Measurements from ENCODE around the gene TP53AIP1. TPM values are rescaled to one million over a fixed set of nuclear protein-coding genes. Genes with fewer than 3 reads are reported as not detected.
A peak's percentile ranks its signal among the peaks of the same experiment; 100 is the strongest.

TP53AIP1 gene
- polyA plus RNA-seq, 2 of the 4 experiments (the other 2 are of a cell fraction): 0.03 to 0.08 TPM

GRCh38 chr11:128906185-128907050 is 36.3 kb downstream of the TP53AIP1 start:
- FAIRE-seq (no peak), ATAC-seq (no peak), DNase-seq (ENCODE audit: low read depth in 1 of 2, low spot score in 1 of 2) (no peak)
- CTCF ChIA-PET: interaction anchor here (0.8 to 5.1 kb wide), 11 partner anchors 11 to 874 kb away, joined by 3 to 57 read pairs (median 3); no protein-coding TSS in a partner anchor
- peak overlapping the region; percentile 85 for H3K4me2 ChIP-seq
- WGBS (ENCODE audit: missing lambda C conversion rate): 72% methylated on average over 8 of the region's 8 CpGs
- H3K4me1 ChIP-seq: peaks cover 15% of the 10 kb centered on the region
- no peaks in the 10 kb centered on the region for H3K9me3 ChIP-seq
- H3K4me3 ChIP-seq: peak overlapping the region; percentile 64
- TF ChIP-seq CBX2 (IDR thresholded peaks at IDR 0.05; ENCODE audit: borderline replicate concordance, low read depth) (no peak), JUN (IDR thresholded peaks at IDR 0.05) (no peak), HOXA7 (CRISPR knock-in tag; IDR thresholded peaks at IDR 0.05) (no peak), HEYL (CRISPR knock-in tag; IDR thresholded peaks at IDR 0.05) (no peak)
- TF ChIP-seq, protein P1, sequence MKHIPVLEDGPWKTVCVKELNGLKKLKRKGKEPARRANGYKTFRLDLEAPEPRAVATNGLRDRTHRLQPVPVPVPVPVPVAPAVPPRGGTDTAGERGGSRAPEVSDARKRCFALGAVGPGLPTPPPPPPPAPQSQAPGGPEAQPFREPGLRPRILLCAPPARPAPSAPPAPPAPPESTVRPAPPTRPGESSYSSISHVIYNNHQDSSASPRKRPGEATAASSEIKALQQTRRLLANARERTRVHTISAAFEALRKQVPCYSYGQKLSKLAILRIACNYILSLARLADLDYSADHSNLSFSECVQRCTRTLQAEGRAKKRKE (CRISPR knock-in tag; IDR thresholded peaks at IDR 0.05; ENCODE audit: low read depth): no peak
- peak overlapping the region in 1 of 2 experiments; percentile 99; a peak in 4 of 6 replicates for H3K27ac ChIP-seq
- POLR2A ChIA-PET: interaction anchor here (0.6 kb wide), 7 partner anchors 11 to 440 kb away, joined by 3 to 9 read pairs (median 3); no protein-coding TSS in a partner anchor

- DNase-seq (ENCODE audit: low read depth in 1 of 2, low spot score in 1 of 2) (peak; percentile 70 to 80), ATAC-seq (peak; percentile 84 to 91), FAIRE-seq (no peak)
- TF ChIP-seq RARB (CRISPR knock-in tag; IDR thresholded peaks at IDR 0.05) (no peak), HEYL (CRISPR knock-in tag; IDR thresholded peaks at IDR 0.05) (no peak), FOSB (CRISPR knock-in tag; IDR thresholded peaks at IDR 0.05) (no peak), MAZ (IDR thresholded peaks at IDR 0.05; ENCODE audit: borderline replicate concordance, low read depth, low read length) (peak; percentile 71; the same call in 1 of the 2 replicates), NR3C1 (IDR thresholded peaks at IDR 0.05) (no peak), SMC3 (IDR thresholded peaks at IDR 0.05) (peak; percentile 44; the same call in 1 of the 3 replicates), POLR2A (IDR thresholded peaks at IDR 0.05; ENCODE audit: low read length) (peak; percentile 36; the same call in 1 of the 2 replicates), JUNB (IDR thresholded peaks at IDR 0.05) (no peak), CBX2 (IDR thresholded peaks at IDR 0.05; ENCODE audit: borderline replicate concordance, low read depth) (no peak), JUN (IDR thresholded peaks at IDR 0.05) (peak in 1 of 2 experiments; percentile 35; a peak in 1 of 5 replicates), E2F6 (IDR thresholded peaks at IDR 0.05; ENCODE audit: borderline replicate concordance, low read depth) (no peak), RAD21 (conservative IDR thresholded peaks at IDR 0.05 in 1 of 2, IDR thresholded peaks at IDR 0.05 in 1 of 2) (peak in 1 of 2 experiments; percentile 40; a peak in 3 of 5 replicates), ZFP36 (IDR thresholded peaks at IDR 0.05; ENCODE audit: borderline replicate concordance, partially characterized antibody) (no peak)
- TF ChIP-seq, protein P2, sequence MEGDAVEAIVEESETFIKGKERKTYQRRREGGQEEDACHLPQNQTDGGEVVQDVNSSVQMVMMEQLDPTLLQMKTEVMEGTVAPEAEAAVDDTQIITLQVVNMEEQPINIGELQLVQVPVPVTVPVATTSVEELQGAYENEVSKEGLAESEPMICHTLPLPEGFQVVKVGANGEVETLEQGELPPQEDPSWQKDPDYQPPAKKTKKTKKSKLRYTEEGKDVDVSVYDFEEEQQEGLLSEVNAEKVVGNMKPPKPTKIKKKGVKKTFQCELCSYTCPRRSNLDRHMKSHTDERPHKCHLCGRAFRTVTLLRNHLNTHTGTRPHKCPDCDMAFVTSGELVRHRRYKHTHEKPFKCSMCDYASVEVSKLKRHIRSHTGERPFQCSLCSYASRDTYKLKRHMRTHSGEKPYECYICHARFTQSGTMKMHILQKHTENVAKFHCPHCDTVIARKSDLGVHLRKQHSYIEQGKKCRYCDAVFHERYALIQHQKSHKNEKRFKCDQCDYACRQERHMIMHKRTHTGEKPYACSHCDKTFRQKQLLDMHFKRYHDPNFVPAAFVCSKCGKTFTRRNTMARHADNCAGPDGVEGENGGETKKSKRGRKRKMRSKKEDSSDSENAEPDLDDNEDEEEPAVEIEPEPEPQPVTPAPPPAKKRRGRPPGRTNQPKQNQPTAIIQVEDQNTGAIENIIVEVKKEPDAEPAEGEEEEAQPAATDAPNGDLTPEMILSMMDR (IDR thresholded peaks at IDR 0.05): peak; percentile 52
- Histone ChIP-seq H3K4me1 (peaks cover 15% of the 10 kb centered on the region), H3K4me2 (peak overlapping the region; percentile 85), H3K9me3 (no peaks in the 10 kb centered on the region), H3K4me3 (peak overlapping the region; percentile 64), H3K27ac (peak overlapping the region; percentile 84 to 99)
- POLR2A ChIA-PET: interaction anchor here (0.6 to 0.9 kb wide), 9 partner anchors 11 to 504 kb away, joined by 3 to 9 read pairs (median 3); partner anchors contain the start of gene KCNJ5
- CTCF ChIA-PET: interaction anchor here (0.6 to 5.1 kb wide), 13 partner anchors 12 to 874 kb away, joined by 3 to 57 read pairs (median 3); no protein-coding TSS in a partner anchor
- WGBS (ENCODE audit: missing lambda C conversion rate): 6% methylated on average over 15 of the region's 45 CpGs
Measured at GRCh38 chr11:128905345-128906184, 37.1 kb downstream of the TP53AIP1 start.

Data from A549 (cell line).